NCI-H2227 (cell line): ENCODE data around the gene CTRL.
A peak's percentile ranks its signal among the peaks of the same experiment; 100 is the strongest.
"Not testable (repeated sequence)": the region's sequence is repeated elsewhere in the genome, so short reads cannot be mapped to it uniquely, and the experiment has no call there.

Source experiments
- DNase-seq: peaks from one replicate; lab custom pipeline; 2025; ENCODE audit not compliant: unreplicated experiment; lab: John Stamatoyannopoulos, UW

The CTRL gene

GRCh38 chr16:67941469-67942199, 10.0 kb upstream of the CTRL start:
- DNase-seq: no peak

- no peak for DNase-seq
Observed at GRCh38 chr16:67940446-67941089, 8.9 kb upstream of the CTRL start.

GRCh38 chr16:67939507-67940445, 8.1 kb upstream of the CTRL start:
- no peak for DNase-seq

GRCh38 chr16:67937713-67938112, 6.1 kb upstream of the CTRL start:
- not testable (repeated sequence) for DNase-seq

GRCh38 chr16:67936880-67937605, 5.4 kb upstream of the CTRL start:
- DNase-seq: no peak

- peak; percentile 60 for DNase-seq
Observed at GRCh38 chr16:67936124-67936879, 4.6 kb upstream of the CTRL start, which contains the start of gene PSMB10. TSS of gene PSMB10 (minus strand) at chr16:67936850. CDS start at chr16:67936749, 101 bp downstream.

GRCh38 chr16:67935402-67936123, 3.9 kb upstream of the CTRL start:
- peak; percentile 96 for DNase-seq

GRCh38 chr16:67935101-67935401, 3.4 kb upstream of the CTRL start:
- no peak for DNase-seq

- no peak for DNase-seq
Observed at GRCh38 chr16:67934306-67935100, 2.8 kb upstream of the CTRL start.

GRCh38 chr16:67933805-67934204, 2.1 kb upstream of the CTRL start:
- no peak for DNase-seq

- no peak for DNase-seq
Observed at GRCh38 chr16:67932462-67932840, 789 bp upstream of the CTRL start.

- DNase-seq: no peak
Observed at GRCh38 chr16:67930678-67931211, 917 bp downstream of the CTRL start.

- no peak for DNase-seq
Observed at GRCh38 chr16:67930191-67930590, 1.5 kb downstream of the CTRL start.

GRCh38 chr16:67928561-67929364, 2.9 kb downstream of the CTRL start:
- peak; percentile 68 for DNase-seq

GRCh38 chr16:67928147-67928546, 3.5 kb downstream of the CTRL start:
- DNase-seq: no peak

GRCh38 chr16:67927131-67927941, 4.3 kb downstream of the CTRL start:
- DNase-seq: no peak

- DNase-seq: peak; percentile 33
Observed at GRCh38 chr16:67926181-67926750, 5.4 kb downstream of the CTRL start.
